Hepatocyte (in vitro differentiated cells): Measurements from ENCODE around the gene VILL.

Source experiments
- EZH2 ChIP-seq: fragments of 200-600 bp; sonication (generic); IDR thresholded peaks from 2 replicates; pipeline ENCODE4 v1.6.1; 2016; ENCODE audit warnings: antibody characterized with exemption, mild to moderate bottlenecking, borderline replicate concordance
- EZH2phosphoT487 ChIP-seq: fragments of 200-600 bp; sonication (generic); IDR thresholded peaks from one replicate; pipeline ENCODE4 v1.6.1; 2018; ENCODE audit warnings: antibody characterized with exemption, mild to moderate bottlenecking, low read depth, moderate library complexity; ENCODE audit not compliant: unreplicated experiment, severe bottlenecking
- TF ChIP-seq, protein P1 (sequence below): fragments of 200-600 bp; sonication (generic); IDR thresholded peaks from 2 replicates; pipeline ENCODE4 v1.5.1; 2016; ENCODE audit warnings: antibody characterized with exemption, mild to moderate bottlenecking; ENCODE audit not compliant: poor library complexity

DNA sequence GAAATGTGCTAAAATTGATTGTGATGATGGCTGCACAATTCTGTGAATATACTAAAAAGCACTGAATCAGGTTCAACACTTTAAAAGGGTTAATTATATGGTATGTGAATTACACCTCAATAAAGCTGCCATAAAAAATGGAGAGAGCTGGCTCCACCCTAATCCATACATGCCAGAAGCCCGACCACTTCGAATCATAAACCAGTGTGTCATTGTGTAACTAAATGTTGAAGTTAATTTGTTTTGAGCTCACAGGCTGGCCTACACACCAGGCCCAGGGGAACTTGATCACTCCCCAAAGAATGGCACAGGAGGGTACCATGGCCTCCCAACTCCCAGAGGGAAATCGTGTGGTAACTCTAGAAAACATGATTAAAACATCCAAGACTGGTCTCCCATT is 24.9 kb downstream of the VILL start:
- no peak for TF ChIP-seq EZH2phosphoT487
- TF ChIP-seq, protein P1, sequence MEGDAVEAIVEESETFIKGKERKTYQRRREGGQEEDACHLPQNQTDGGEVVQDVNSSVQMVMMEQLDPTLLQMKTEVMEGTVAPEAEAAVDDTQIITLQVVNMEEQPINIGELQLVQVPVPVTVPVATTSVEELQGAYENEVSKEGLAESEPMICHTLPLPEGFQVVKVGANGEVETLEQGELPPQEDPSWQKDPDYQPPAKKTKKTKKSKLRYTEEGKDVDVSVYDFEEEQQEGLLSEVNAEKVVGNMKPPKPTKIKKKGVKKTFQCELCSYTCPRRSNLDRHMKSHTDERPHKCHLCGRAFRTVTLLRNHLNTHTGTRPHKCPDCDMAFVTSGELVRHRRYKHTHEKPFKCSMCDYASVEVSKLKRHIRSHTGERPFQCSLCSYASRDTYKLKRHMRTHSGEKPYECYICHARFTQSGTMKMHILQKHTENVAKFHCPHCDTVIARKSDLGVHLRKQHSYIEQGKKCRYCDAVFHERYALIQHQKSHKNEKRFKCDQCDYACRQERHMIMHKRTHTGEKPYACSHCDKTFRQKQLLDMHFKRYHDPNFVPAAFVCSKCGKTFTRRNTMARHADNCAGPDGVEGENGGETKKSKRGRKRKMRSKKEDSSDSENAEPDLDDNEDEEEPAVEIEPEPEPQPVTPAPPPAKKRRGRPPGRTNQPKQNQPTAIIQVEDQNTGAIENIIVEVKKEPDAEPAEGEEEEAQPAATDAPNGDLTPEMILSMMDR = no peak
- no peak for TF ChIP-seq EZH2
